Activated B cell treated with CpG ODN at 0.5 μM for 24 hours (primary cell): Measurements from ENCODE around the gene APOBEC3B. TPM values are rescaled to one million over a fixed set of nuclear protein-coding genes. Genes with fewer than 3 reads are reported as not detected.
"Not testable (repeated sequence)": the region's sequence is repeated elsewhere in the genome, so short reads cannot be mapped to it uniquely, and the experiment has no call there.

Experiments used
- ATAC-seq: fragments of 200-7000 bp; cut with Tn5 transposase; one replicate; pipeline ENCODE4 v1.10.0; 2021; ENCODE audit warnings: low read depth, mild to moderate bottlenecking, moderate library complexity
- CTCF ChIA-PET: fragments of 350-600 bp; sonication (Branson Sonifier 250); formaldehyde crosslinking; loops from one replicate; lab custom pipeline; 2021; ENCODE audit warnings: antibody characterized with exemption; lab: Charles Lee
- POLR2A ChIA-PET: fragments of 350-600 bp; sonication (Branson Sonifier 250); formaldehyde crosslinking; loops from one replicate; lab custom pipeline; 2021; ENCODE audit warnings: antibody characterized with exemption; lab: Charles Lee
- DNase-seq: peaks from one replicate; pipeline ENCODE4 v3.0.0; 2022
- H3K27ac Mint-ChIP-seq: one replicate; pipeline ENCODE4 v1.8.0; 2020; ENCODE audit warnings: mixed read lengths
- H3K27me3 Mint-ChIP-seq: one replicate; pipeline ENCODE4 v1.8.0; 2021; ENCODE audit warnings: mixed read lengths
- H3K36me3 Mint-ChIP-seq: one replicate; pipeline ENCODE4 v1.8.0; 2021; ENCODE audit warnings: low read depth, mixed read lengths
- H3K4me1 Mint-ChIP-seq: one replicate; pipeline ENCODE4 v1.8.0; 2021; ENCODE audit warnings: mixed read lengths
- H3K4me3 Mint-ChIP-seq: one replicate; pipeline ENCODE4 v1.8.0; 2020; ENCODE audit warnings: mild to moderate bottlenecking, mixed read lengths
- H3K9me3 Mint-ChIP-seq: one replicate; pipeline ENCODE4 v1.8.0; 2020; ENCODE audit warnings: mixed read lengths
- intact Hi-C: fragments of 100-400 bp; cut with micrococcal nuclease; formaldehyde crosslinking; loops from one replicate; pipeline ENCODE4 v1.15.1; 2024
- total RNA-seq: library from RNA; stranded (reverse); gene quantifications from 2 replicates; pipeline ENCODE4 v1.2.3, GENCODE V29; 2022
- TF ChIP-seq, protein P1 (sequence below): fragments of 200-600 bp; IDR thresholded peaks from one replicate; pipeline ENCODE4 v1.8.0; 2022; ENCODE audit warnings: antibody characterized with exemption, mild to moderate bottlenecking

The APOBEC3B gene
- total RNA-seq, 1 donor from 2014 or later: 8.0 TPM

GRCh38 chr22:38956551-38956950 is 25.6 kb upstream of the APOBEC3B start:
- H3K4me1 Mint-ChIP-seq: peaks cover 11% of the 10 kb centered on the region
- H3K27ac Mint-ChIP-seq: no peak overlapping the region
- no peaks in the 10 kb centered on the region for H3K36me3 Mint-ChIP-seq
- peaks cover 3% of the 10 kb centered on the region for H3K27me3 Mint-ChIP-seq
- CTCF ChIA-PET: no interaction called here
- DNase-seq: no peak
- no peaks in the 10 kb centered on the region for H3K9me3 Mint-ChIP-seq
- intact Hi-C loops: no loop called here
- POLR2A ChIA-PET: no interaction called here
- ATAC-seq: no peak
- H3K4me3 Mint-ChIP-seq: no peak overlapping the region
- TF ChIP-seq, protein P1, sequence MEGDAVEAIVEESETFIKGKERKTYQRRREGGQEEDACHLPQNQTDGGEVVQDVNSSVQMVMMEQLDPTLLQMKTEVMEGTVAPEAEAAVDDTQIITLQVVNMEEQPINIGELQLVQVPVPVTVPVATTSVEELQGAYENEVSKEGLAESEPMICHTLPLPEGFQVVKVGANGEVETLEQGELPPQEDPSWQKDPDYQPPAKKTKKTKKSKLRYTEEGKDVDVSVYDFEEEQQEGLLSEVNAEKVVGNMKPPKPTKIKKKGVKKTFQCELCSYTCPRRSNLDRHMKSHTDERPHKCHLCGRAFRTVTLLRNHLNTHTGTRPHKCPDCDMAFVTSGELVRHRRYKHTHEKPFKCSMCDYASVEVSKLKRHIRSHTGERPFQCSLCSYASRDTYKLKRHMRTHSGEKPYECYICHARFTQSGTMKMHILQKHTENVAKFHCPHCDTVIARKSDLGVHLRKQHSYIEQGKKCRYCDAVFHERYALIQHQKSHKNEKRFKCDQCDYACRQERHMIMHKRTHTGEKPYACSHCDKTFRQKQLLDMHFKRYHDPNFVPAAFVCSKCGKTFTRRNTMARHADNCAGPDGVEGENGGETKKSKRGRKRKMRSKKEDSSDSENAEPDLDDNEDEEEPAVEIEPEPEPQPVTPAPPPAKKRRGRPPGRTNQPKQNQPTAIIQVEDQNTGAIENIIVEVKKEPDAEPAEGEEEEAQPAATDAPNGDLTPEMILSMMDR: no peak

GRCh38 chr22:38957046-38957770 is 24.9 kb upstream of the APOBEC3B start, which contains the start of gene APOBEC3A:
TSS of gene APOBEC3A (plus strand) at chr22:38957609. CDS start at chr22:38957692, 83 bp downstream.
- Mint-ChIP-seq H3K4me3 (no peak within 1 kb of the TSS), H3K9me3 (no peaks in the 10 kb centered on the region), H3K27me3 (peaks cover 3% of the 10 kb centered on the region), H3K36me3 (no peaks in the 10 kb centered on the region), H3K4me1 (peaks cover 11% of the 10 kb centered on the region), H3K27ac (peak within 1 kb of the TSS; percentile 41)
- TF ChIP-seq, protein P1: no peak
- no peak for DNase-seq
- intact Hi-C loops: no loop called here
- ChIA-PET CTCF (no interaction called here), POLR2A (no interaction called here)
- no peak for ATAC-seq

GRCh38 chr22:38957808-38958650 is 24.1 kb upstream of the APOBEC3B start:
- no peaks in the 10 kb centered on the region for H3K36me3 Mint-ChIP-seq
- DNase-seq (no peak), ATAC-seq (no peak)
- H3K4me3 Mint-ChIP-seq: no peak overlapping the region
- TF ChIP-seq, protein P1: no peak
- H3K9me3 Mint-ChIP-seq: no peaks in the 10 kb centered on the region
- peaks cover 3% of the 10 kb centered on the region for H3K27me3 Mint-ChIP-seq
- intact Hi-C loops: no loop called here
- ChIA-PET POLR2A (no interaction called here), CTCF (no interaction called here)
- H3K27ac Mint-ChIP-seq: no peak overlapping the region
- peaks cover 11% of the 10 kb centered on the region for H3K4me1 Mint-ChIP-seq

DNA sequence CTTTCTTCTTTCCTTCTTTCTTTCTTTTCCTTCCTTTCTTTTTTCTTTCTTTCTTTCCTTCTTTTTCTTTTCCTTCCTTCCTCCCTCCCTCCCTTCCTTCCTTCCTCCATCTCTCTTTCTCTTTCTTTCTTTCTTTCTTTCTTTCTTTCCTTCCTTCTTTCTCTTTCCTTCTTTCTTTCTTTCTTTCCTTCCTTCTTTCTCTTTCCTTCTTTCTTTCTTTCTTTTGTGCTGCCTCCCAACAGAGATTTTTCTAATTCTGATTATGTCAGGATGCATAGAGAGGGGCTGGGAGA is 23.6 kb upstream of the APOBEC3B start:
- H3K4me3 Mint-ChIP-seq, ATAC-seq, intact Hi-C loops: not testable (repeated sequence)

GRCh38 chr22:38959590-38959989 is 22.6 kb upstream of the APOBEC3B start:
- Mint-ChIP-seq H3K9me3 (no peaks in the 10 kb centered on the region), H3K4me1 (peaks cover 2% of the 10 kb centered on the region), H3K4me3 (no peak overlapping the region), H3K27ac (no peak overlapping the region), H3K36me3 (no peaks in the 10 kb centered on the region), H3K27me3 (peaks cover 3% of the 10 kb centered on the region)
- DNase-seq (no peak), ATAC-seq (no peak)
- TF ChIP-seq, protein P1: no peak
- intact Hi-C loops: no loop called here
- CTCF ChIA-PET: interaction anchor here (0.6 kb wide), 1 partner anchor 44 kb away, joined by 3 read pairs; no protein-coding TSS in a partner anchor
- POLR2A ChIA-PET: no interaction called here

More for the DNA sequence above, 23.6 kb upstream of the APOBEC3B start:
- CTCF ChIA-PET, DNase-seq, H3K36me3 Mint-ChIP-seq, H3K27ac Mint-ChIP-seq, H3K27me3 Mint-ChIP-seq, POLR2A ChIA-PET, H3K9me3 Mint-ChIP-seq, H3K4me1 Mint-ChIP-seq: not testable (repeated sequence)

DNA sequence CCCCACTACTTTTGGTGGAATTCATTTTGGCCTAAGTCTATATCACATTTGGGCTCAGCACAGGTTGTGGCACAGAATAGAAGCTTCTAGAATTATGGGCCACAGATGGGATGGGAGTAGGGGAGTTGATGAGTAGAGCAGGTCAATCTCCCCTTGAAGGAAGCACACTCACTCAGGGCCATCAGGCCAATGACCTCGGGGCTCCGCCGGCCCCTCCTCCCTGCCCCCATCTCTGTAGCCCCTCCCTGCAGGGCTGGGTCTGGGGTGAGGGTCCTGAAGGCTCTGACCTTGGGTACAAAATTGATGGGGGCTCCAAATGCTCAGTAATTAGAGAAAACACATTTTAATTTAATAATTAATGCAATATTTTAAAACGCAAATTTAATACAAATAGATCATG is 21.5 kb upstream of the APOBEC3B start:
- H3K27ac Mint-ChIP-seq, CTCF ChIA-PET, H3K4me3 Mint-ChIP-seq, H3K9me3 Mint-ChIP-seq, H3K4me1 Mint-ChIP-seq, H3K27me3 Mint-ChIP-seq, DNase-seq, H3K36me3 Mint-ChIP-seq, ATAC-seq, intact Hi-C loops, POLR2A ChIA-PET: not testable (repeated sequence)

- DNase-seq, intact Hi-C loops, H3K9me3 Mint-ChIP-seq, CTCF ChIA-PET, H3K27me3 Mint-ChIP-seq, H3K27ac Mint-ChIP-seq, H3K4me3 Mint-ChIP-seq, ATAC-seq, H3K36me3 Mint-ChIP-seq, POLR2A ChIA-PET: not testable (repeated sequence)
- H3K4me1 Mint-ChIP-seq: peaks cover 18% of the 10 kb centered on the region
Measured at GRCh38 chr22:38963291-38963738, 18.8 kb upstream of the APOBEC3B start.
